WI38 (cell line): Measurements from ENCODE around the gene CLK3.

Experiments used
- H3K4me3 ChIP-seq: 2 replicates; pipeline ENCODE4 v1.5.1; 2011; ENCODE audit warnings: low read depth, mild to moderate bottlenecking, control low read depth, low read length
- CTCF ChIP-seq: IDR thresholded peaks from 2 replicates; pipeline ENCODE4 v1.5.1; 2012; ENCODE audit warnings: low read depth, mild to moderate bottlenecking, control low read depth, low read length

CLK3 gene

GRCh38 chr15:74669627-74670026, 54.0 kb downstream of the CLK3 start:
- no peak for TF ChIP-seq CTCF
- H3K4me3 ChIP-seq = no peak overlapping the region

DNA sequence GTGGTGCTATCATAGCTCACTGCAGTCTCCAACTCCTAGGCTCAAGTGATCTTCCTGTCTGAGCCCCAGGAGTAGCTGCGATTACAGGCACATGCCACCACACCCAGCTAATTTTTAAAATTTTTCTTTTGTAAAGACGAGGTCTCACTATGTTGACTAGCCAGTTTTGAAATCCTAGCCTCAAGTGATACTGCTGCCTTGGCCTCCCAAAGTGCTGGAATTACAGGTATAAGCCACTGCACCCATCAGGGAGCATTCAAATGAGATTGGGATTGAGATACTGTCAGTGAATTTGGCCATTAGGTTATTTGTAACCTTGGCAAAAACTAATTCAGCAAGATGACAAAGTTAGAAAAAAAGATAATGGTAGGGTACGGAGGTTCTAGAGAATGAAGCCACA, 58.5 kb downstream of the CLK3 start:
- TF ChIP-seq CTCF = no peak
- H3K4me3 ChIP-seq = no peak overlapping the region

GRCh38 chr15:74676801-74677200, 61.2 kb downstream of the CLK3 start:
- no peak for TF ChIP-seq CTCF
- no peak overlapping the region for H3K4me3 ChIP-seq
